Peyer's patch (tissue), 4 donors: Measurements from ENCODE around the gene WDR64.

Source experiments
- POLR2A ChIP-seq, 2 donors: fragments of 450-650 bp; IDR thresholded peaks; one replicate each; pipeline ENCODE4 v1.5.1; 2017; ENCODE audit warnings: antibody characterized with exemption in 2 of 2, mild to moderate bottlenecking in 2 of 2, moderate library complexity in 2 of 2
- TF ChIP-seq, protein P1 (sequence below), 6 experiments: fragments of 450-650 bp in 4 of 6; fragments of 200-600 bp in 2 of 6; sonication (generic) in 1 of 6; IDR thresholded peaks; one replicate each; pipeline ENCODE4 v1.5.1; 2017 to 2019; ENCODE audit warnings: antibody characterized with exemption in 6 of 6, mild to moderate bottlenecking in 3 of 6, moderate library complexity in 1 of 6

DNA sequence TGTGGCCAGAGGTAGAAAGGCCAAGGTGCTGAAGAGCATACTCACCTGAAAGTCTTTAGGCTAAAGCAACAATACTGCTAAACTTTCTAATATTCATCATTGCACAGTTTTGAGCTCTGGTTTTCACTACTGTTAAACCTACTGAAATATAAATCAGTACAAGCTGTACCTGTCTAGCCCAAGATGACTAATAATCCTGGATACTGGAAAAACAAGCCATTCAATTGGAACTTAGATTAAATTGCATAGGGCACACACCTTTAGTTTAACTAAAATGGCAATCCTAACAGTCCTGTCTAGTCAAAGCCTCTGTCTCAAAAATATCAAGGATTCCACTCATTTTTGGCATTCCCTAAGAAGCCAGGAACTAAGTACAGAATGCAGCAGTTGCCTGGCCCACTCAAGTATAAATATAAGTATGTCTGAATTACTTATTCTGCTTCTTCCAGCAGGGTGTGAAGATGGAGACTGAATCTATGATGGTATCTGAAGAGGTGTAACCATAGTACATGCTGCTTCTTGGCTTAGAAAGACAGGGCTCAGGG is 15.0 kb upstream of the WDR64 start:
- TF ChIP-seq, protein P1, sequence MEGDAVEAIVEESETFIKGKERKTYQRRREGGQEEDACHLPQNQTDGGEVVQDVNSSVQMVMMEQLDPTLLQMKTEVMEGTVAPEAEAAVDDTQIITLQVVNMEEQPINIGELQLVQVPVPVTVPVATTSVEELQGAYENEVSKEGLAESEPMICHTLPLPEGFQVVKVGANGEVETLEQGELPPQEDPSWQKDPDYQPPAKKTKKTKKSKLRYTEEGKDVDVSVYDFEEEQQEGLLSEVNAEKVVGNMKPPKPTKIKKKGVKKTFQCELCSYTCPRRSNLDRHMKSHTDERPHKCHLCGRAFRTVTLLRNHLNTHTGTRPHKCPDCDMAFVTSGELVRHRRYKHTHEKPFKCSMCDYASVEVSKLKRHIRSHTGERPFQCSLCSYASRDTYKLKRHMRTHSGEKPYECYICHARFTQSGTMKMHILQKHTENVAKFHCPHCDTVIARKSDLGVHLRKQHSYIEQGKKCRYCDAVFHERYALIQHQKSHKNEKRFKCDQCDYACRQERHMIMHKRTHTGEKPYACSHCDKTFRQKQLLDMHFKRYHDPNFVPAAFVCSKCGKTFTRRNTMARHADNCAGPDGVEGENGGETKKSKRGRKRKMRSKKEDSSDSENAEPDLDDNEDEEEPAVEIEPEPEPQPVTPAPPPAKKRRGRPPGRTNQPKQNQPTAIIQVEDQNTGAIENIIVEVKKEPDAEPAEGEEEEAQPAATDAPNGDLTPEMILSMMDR (IDR thresholded peaks at IDR 0.05) = no peak
- TF ChIP-seq POLR2A (IDR thresholded peaks at IDR 0.05) = no peak
